HAP-1 (cell line): ENCODE data around the gene CCM2L.

Experiments used
- DNase-seq, 2 experiments: peaks; one replicate each; pipeline ENCODE4 v3.0.0-alpha.2; 2016 to 2020; ENCODE audit warnings: low spot score in 2 of 2
- H3K27me3 ChIP-seq: fragments of 250-450 bp; sonication (Bioruptor Pico); 2 replicates; pipeline ENCODE4 v1.5.1; 2020; ENCODE audit warnings: low read depth, mild to moderate bottlenecking, moderate library complexity
- H3K36me3 ChIP-seq: fragments of 250-450 bp; sonication (Bioruptor Pico); replicated peaks from 2 replicates; pipeline ENCODE4 v1.5.1; 2020; ENCODE audit warnings: mild to moderate bottlenecking
- H3K4me1 ChIP-seq: fragments of 250-450 bp; sonication (Bioruptor Pico); 2 replicates; pipeline ENCODE4 v1.5.1; 2020; ENCODE audit warnings: mild to moderate bottlenecking
- H3K4me3 ChIP-seq: fragments of 250-450 bp; sonication (Bioruptor Pico); 2 replicates; pipeline ENCODE4 v1.5.1; 2020; ENCODE audit warnings: mild to moderate bottlenecking, moderate library complexity
- H3K9me3 ChIP-seq: fragments of 250-450 bp; sonication (Bioruptor Pico); 2 replicates; pipeline ENCODE4 v1.5.1; 2020; ENCODE audit warnings: mild to moderate bottlenecking, moderate library complexity
- in situ Hi-C: fragments of 300-500 bp; cut with MboI; formaldehyde crosslinking; loops from 3 replicates; pipeline ENCODE4 v1.14.3; 2020; ENCODE audit warnings: low sequenced_read_pairs, inconsistent platforms, mixed read lengths

The CCM2L gene

GRCh38 chr20:32067234-32067821 lies 57.1 kb downstream of the CCM2L start:
- Histone ChIP-seq H3K36me3 (no peaks in the 10 kb centered on the region), H3K4me3 (no peak overlapping the region), H3K4me1 (peaks cover 22% of the 10 kb centered on the region), H3K27me3 (peaks cover 2% of the 10 kb centered on the region), H3K9me3 (no peaks in the 10 kb centered on the region)
- in situ Hi-C loops, result no loop called here
- peak; percentile 60 to 75 for DNase-seq

GRCh38 chr20:32068174-32068573 lies 57.9 kb downstream of the CCM2L start:
- no peaks in the 10 kb centered on the region for H3K36me3 ChIP-seq
- no peaks in the 10 kb centered on the region for H3K9me3 ChIP-seq
- DNase-seq, result no peak
- no peaks in the 10 kb centered on the region for H3K27me3 ChIP-seq
- H3K4me3 ChIP-seq, result no peak overlapping the region
- in situ Hi-C loops, result no loop called here
- peaks cover 27% of the 10 kb centered on the region for H3K4me1 ChIP-seq

GRCh38 chr20:32069711-32070110 lies 59.5 kb downstream of the CCM2L start:
- peaks cover 27% of the 10 kb centered on the region for H3K4me1 ChIP-seq
- H3K36me3 ChIP-seq, result no peaks in the 10 kb centered on the region
- no peak for DNase-seq
- in situ Hi-C loops, result no loop called here
- no peaks in the 10 kb centered on the region for H3K9me3 ChIP-seq
- H3K27me3 ChIP-seq, result no peaks in the 10 kb centered on the region
- H3K4me3 ChIP-seq, result no peak overlapping the region

GRCh38 chr20:32070282-32070681 lies 60.0 kb downstream of the CCM2L start:
- H3K36me3 ChIP-seq, result no peaks in the 10 kb centered on the region
- peaks cover 27% of the 10 kb centered on the region for H3K4me1 ChIP-seq
- DNase-seq, result no peak
- H3K9me3 ChIP-seq, result no peaks in the 10 kb centered on the region
- in situ Hi-C loops, result no loop called here
- H3K27me3 ChIP-seq, result no peaks in the 10 kb centered on the region
- no peak overlapping the region for H3K4me3 ChIP-seq

GRCh38 chr20:32070690-32071213 lies 60.5 kb downstream of the CCM2L start:
- no peak overlapping the region for H3K4me3 ChIP-seq
- H3K36me3 ChIP-seq, result no peaks in the 10 kb centered on the region
- in situ Hi-C loops, result no loop called here
- H3K4me1 ChIP-seq, result peaks cover 27% of the 10 kb centered on the region
- no peaks in the 10 kb centered on the region for H3K9me3 ChIP-seq
- no peak for DNase-seq
- H3K27me3 ChIP-seq, result no peaks in the 10 kb centered on the region

- Histone ChIP-seq H3K36me3 (no peaks in the 10 kb centered on the region), H3K4me1 (peaks cover 27% of the 10 kb centered on the region), H3K9me3 (no peaks in the 10 kb centered on the region), H3K4me3 (no peak overlapping the region), H3K27me3 (no peaks in the 10 kb centered on the region)
- in situ Hi-C loops, result no loop called here
- peak in 1 of 2 experiments; percentile 62 for DNase-seq
Measured at GRCh38 chr20:32071395-32072167, 61.3 kb downstream of the CCM2L start.

- Histone ChIP-seq H3K4me1 (peaks cover 21% of the 10 kb centered on the region), H3K9me3 (no peaks in the 10 kb centered on the region), H3K27me3 (no peaks in the 10 kb centered on the region), H3K36me3 (no peaks in the 10 kb centered on the region), H3K4me3 (no peak overlapping the region)
- DNase-seq, result peak; percentile 84 to 98
- in situ Hi-C loops, result no loop called here
Measured at GRCh38 chr20:32072168-32072750, 62.0 kb downstream of the CCM2L start.

GRCh38 chr20:32075534-32075933 lies 65.3 kb downstream of the CCM2L start:
- no peak for DNase-seq
- H3K27me3 ChIP-seq, result no peaks in the 10 kb centered on the region
- no peaks in the 10 kb centered on the region for H3K9me3 ChIP-seq
- H3K4me1 ChIP-seq, result peaks cover 16% of the 10 kb centered on the region
- no peaks in the 10 kb centered on the region for H3K36me3 ChIP-seq
- H3K4me3 ChIP-seq, result no peak overlapping the region
- in situ Hi-C loops, result no loop called here

GRCh38 chr20:32077190-32077589 lies 67.0 kb downstream of the CCM2L start:
- Histone ChIP-seq H3K9me3 (no peaks in the 10 kb centered on the region), H3K4me3 (no peak overlapping the region), H3K27me3 (no peaks in the 10 kb centered on the region), H3K36me3 (no peaks in the 10 kb centered on the region), H3K4me1 (peaks cover 5% of the 10 kb centered on the region)
- in situ Hi-C loops, result no loop called here
- DNase-seq, result no peak

GRCh38 chr20:32078322-32078721 lies 68.1 kb downstream of the CCM2L start:
- no peak overlapping the region for H3K4me3 ChIP-seq
- no peaks in the 10 kb centered on the region for H3K4me1 ChIP-seq
- in situ Hi-C loops, result no loop called here
- DNase-seq, result no peak
- H3K36me3 ChIP-seq, result no peaks in the 10 kb centered on the region
- H3K27me3 ChIP-seq, result no peaks in the 10 kb centered on the region
- no peaks in the 10 kb centered on the region for H3K9me3 ChIP-seq

- Histone ChIP-seq H3K27me3 (no peaks in the 10 kb centered on the region), H3K4me1 (no peaks in the 10 kb centered on the region), H3K36me3 (no peaks in the 10 kb centered on the region), H3K9me3 (no peaks in the 10 kb centered on the region), H3K4me3 (no peak overlapping the region)
- no peak for DNase-seq
- in situ Hi-C loops, result no loop called here
Measured at GRCh38 chr20:32078791-32079190, 68.6 kb downstream of the CCM2L start.

- in situ Hi-C loops, result no loop called here
- no peak for DNase-seq
- Histone ChIP-seq H3K4me1 (no peaks in the 10 kb centered on the region), H3K36me3 (no peaks in the 10 kb centered on the region), H3K27me3 (no peaks in the 10 kb centered on the region), H3K4me3 (no peak overlapping the region), H3K9me3 (no peaks in the 10 kb centered on the region)
Measured at GRCh38 chr20:32079655-32080109, 69.4 kb downstream of the CCM2L start.

- H3K27me3 ChIP-seq, result no peaks in the 10 kb centered on the region
- no peaks in the 10 kb centered on the region for H3K4me1 ChIP-seq
- no peaks in the 10 kb centered on the region for H3K36me3 ChIP-seq
- no peak overlapping the region for H3K4me3 ChIP-seq
- in situ Hi-C loops, result no loop called here
- no peak for DNase-seq
- no peaks in the 10 kb centered on the region for H3K9me3 ChIP-seq
Measured at GRCh38 chr20:32080783-32081182, 70.5 kb downstream of the CCM2L start.
